Germinal center (tissue), 1 donor: ENCODE data around the gene CGB3.
"Not testable (repeated sequence)": the region's sequence is repeated elsewhere in the genome, so short reads cannot be mapped to it uniquely, and the experiment has no call there.

Experiments
- DNase-seq: peaks from one replicate; pipeline ENCODE4 v3.0.0; 2012; ENCODE audit warnings: mixed read lengths, low spot score

CGB3 gene

DNA sequence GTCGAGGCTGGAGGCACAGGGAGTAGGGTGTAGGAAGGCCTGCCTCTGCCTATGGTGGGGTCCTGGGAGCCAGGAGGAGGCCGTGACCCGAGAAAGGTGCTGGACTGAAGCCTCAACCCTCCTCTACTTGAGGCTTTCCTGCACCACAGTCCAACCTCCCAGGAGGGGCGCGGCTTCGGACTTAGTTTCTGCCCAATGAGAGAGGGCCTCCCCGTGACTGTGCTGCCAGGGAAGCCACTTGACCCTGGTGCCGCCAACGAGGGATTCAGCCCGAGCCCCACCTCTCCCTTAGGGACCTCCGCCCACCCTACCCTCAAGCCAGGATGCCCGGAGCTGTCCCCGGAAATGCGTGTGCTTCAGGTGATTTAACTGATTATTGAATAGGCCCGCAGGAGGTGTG is at the start of gene CGB3:
Gene CGB3 (minus strand): TSS at position 101 of the 400 bp plus-strand sequence. CDS start 362 bp downstream, outside the sequence.
- DNase-seq = not testable (repeated sequence)

DNA sequence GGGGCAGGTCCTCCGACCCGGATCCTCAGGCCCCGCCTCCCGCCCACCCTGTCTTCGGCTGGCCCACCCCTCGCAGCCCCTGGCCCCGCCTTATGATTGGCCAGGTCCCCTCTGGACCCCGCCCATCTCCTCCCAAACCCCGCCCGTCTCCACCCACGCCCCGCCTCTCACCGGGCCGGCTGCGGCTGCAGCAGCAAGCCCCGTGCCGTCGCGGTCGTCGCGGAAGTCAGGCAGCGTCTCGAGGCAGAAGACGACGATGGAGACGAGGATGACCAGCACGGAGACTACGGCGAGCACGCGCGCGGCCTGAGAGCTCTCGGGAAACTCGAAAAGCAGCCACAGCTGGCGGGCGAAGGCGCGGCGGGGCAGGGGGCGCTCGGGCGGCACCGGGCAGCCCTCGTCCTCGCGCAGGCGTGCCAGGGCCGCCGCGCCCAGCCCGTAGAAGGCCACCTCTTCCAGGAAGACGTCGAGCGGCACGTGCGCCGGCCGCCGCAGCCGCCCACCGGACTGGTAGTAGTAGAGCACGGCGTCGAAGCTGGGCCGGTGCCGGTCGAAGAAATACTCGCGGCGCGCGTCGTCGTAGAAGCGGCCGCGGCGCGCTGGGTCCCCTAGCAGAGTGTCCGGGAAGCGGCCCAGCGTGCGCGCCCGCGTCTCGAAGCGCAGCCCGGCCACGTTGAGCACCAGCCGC is 47.9 kb upstream of the CGB3 start:
- peak; percentile 38 for DNase-seq

DNA sequence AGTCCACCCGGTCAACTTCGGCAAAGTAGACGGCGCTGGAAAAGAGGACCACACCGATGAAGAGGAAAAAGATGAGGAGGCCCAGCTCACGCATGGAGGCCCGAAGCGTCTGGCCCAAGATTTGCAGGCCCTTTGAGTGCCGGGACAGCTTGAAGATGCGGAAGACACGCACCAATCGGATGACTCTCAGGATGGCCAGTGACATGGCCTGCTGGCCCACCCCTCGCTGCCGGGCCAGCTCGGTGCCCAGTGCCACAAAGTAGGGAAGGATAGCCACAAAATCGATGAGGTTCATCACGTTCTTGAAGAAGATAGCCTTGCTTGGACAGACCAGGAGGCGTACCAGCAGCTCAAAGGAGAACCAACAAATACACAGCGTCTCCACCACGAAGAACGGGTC is 46.3 kb upstream of the CGB3 start:
- no peak for DNase-seq

DNA sequence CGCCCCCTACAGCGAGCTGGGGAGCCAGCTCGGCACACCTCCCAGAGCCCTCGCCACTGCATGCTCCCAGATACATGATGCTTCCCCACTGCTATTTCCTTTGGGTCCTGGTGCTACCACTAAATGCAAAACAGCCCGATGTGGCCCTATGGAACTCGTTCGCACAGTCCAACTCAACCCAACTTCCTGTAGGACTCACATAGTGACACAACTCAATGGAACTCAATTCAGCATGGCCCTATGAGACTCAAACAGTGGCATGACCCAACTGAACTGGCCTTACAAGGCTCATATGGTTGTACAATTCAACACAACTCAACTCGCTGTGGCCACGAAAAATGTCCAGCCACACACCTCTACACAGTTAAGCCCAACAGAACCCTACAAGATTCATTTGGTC is 44.9 kb upstream of the CGB3 start:
- no peak for DNase-seq

DNA sequence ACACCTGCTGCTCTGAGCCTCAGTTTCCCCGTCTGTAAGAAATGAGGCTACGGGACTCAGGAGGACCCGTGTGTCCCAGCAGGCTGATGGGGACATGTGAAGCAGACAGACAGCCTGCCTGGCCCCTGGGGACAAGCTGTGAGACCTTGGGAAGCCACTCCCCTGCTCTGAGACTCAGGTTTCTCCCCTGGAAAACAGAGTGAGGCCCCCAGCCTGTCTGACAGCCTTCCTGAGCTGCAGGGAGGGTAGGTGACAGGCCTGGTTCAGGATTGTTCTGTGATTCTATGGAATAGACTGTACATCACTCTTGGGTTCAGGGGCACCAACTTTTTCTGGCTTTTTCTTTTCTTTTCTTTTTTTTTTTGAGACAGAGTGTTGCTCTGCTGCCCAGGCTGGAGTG is 43.4 kb upstream of the CGB3 start:
- DNase-seq = no peak

DNA sequence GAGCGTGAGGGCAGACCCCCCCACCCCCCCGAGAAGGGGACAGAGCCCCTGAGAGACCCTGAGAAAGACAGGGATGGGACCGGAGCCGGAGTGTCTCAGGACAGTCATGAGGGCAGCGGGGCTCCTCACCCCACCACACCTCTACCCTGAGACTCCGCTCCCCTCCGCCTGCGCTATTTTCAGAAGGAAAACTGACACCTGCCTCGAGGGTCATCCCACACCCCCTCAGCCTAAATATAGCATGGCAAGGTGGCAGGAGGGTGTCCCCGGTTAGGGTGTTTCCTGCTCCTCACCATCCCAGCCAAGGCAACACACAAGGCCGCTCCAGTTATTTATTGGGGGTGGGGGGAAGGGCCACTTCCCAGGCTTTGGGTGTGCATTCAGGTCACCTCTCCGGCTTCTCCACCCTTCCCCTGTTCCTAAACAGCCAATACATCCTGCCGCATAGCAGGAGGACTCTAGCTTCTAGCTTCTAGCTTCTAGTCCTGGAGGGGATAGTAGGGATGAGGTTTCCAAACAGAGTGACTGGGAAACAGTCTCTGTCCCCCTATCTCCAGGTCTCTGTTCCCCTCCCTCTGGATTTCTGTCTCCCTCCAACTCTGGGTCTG is 41.9 kb upstream of the CGB3 start:
- no peak for DNase-seq

DNA sequence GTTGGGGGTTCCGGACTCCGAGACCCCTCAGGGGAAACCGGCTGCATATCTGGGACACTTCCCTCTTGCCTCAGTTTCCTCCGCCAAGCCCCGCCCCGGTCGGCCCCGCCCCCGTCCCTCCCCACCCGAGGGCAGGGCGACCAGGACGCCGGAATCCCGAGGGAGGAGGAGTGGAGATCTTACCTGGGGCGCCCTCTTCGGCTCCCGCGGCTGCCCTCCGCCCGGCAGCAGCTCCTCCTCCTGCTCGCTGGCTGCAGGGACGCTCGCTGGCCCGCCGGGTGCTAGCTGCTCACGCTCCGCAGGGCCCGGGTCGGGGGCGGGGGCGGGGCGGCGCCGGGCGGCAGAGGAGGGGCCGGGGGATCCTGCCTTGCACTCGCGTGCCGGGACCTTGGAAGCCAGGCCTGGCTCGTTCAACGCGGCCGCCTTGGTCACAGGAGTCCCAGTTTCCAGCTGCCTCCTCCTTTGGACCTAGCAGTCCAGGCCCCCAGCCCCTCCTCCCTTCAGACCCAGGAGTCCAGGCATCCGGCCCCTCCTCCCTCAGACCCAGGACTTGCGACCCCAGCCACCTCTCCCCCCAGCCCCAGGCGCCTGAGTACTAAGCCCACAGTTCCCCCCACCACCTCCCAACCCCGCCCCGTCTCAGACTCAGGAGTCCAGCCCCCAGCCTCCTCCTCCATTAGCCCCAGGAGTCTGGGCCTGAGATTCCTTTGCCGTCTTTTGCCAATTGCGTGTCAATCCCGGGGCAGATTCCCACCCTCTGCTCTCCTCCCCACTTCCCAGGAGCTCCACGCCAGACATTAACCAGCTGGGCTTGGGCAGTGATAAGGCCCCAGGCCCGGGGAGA is 40.9 kb upstream of the CGB3 start, which contains the start of gene NTF4:
Gene NTF4 (minus strand): TSS at position 51 of the 844 bp plus-strand sequence. CDS start 2,821 bp downstream, outside the sequence.
- DNase-seq = no peak

DNA sequence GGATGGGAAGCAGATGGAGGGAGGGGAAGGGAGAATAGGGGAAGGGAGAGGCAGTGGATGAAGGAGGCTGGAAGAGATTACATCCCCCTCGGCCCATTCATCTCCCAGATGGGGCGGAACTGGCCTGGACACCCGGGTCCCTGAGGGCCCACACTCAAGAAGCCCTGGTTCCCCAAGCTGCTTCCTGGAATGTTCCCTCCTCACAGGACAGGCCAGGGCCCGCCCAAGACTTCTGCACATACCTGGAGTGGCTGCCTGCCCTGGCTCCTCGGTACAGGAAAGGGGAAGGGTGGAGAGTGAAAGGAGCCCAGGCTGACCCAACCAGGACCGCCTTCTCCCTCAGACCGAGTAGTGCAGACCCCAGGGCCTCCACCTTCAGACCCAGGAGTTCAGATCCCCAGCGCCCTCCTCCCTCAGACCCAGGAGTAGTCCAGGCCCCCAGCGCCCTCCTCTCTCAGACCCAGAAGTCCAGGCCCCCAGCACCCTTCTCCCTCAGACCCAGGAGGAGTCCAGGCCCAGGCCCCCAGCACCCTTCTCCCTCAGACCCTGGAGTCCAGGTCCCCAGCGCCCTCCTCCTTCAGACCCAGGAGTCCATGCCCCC is 40.0 kb upstream of the CGB3 start:
- no peak for DNase-seq

DNA sequence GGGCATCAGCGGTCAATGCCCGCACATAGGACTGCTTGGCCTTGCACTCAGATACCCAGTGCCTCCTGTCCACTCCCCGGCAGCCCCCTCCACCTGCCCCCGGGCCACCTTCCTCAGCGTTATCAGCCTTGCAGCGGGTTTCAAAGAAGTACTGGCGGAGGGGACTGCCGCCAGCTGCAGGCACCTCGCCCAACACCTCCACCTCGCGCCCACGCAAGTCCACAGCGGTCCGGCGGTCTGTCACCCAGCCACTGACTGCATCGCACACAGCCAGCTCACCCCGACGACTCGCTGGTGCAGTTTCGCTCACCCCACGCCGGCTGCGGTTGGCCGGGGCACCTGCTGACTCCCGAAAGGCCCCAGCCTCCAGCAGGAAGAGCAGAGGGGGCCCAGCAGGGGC is 37.3 kb upstream of the CGB3 start:
- DNase-seq = no peak

DNA sequence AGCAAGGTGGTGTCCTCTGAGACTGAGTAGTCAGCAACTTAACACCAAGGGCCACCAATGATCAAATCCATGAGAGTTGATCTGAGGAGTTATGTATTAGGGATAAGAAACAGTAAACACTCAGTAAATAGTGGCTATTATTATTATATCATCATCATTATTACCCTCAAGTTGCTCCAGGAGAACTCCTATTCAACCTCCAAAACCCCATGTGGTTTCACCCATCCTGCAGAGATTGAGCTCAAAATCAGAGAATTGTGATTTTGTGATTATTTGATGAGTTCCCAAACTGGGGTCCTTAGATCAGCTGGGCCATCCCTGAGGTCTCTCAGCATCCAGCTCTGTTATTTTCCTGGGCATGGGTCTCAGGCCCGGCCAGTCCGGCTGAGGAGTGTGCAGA is 36.9 kb upstream of the CGB3 start:
- DNase-seq = no peak

DNA sequence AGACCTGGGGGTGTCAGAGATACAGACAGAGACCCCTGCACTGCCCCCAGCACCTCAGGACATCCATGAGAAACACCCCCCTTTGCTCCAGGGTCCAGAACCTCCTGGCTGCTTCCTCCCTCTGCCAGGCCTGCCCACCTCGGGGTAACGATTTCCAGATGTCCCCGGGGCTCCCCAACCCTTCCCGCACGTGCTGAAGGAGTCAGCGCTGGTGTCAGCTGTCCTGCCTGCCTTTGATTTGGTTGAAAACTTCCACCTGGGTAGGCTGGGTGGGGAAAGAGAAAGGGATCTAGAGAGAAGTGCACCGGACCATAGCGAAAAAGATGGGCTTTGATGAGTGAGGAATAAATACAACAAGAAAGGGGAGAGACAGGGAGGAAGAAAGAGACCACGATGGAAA is 34.9 kb upstream of the CGB3 start:
- DNase-seq = no peak

DNA sequence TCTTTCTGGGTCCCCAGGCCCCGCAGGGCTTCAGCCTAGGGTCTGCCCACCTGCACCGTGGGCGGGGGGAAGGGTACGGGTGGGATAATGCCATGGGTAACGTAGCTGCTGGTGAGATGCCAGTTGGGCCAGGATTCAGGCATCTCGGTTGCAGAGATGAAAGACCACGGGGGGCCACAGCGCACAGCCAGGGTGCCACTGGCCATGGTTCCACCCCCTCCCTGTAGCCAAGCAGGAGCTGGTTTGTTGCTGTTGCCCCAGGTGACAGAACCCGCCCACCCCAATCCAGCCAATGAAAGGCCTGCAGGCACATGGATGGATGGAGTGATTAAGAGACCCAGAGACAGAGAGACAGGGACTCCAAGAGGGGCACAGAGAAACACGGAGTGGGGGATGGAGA is 34.4 kb upstream of the CGB3 start:
- peak; percentile 54 for DNase-seq

DNA sequence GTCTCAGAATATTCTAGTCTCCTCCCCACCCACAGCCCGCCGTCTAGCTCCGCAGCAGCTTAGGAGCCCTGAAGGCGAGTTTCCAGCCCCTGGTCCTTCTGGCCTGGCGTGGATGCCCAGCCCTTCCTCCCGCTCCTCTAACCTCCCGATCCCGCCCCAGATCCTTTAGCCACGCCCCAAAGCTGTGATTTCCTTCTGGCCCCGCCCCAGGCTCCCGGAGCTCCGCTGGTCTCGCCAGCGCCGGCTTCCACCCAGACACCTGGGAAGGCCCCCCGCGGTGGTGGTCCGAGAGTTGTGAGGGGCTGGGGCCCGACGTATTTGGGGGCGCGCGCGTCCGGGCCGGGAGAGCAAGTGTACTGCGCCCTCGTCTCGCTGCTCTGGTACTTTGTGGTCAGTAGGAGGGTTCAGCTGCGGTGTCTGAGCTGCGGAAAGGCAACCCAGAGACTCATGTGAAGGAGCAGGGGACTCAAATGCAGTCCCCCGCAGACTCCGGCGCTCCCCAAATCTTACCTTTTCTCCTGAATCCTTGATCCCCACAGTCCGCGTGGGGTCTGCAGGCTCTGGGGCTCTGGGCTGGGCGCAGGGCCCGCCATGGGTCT is 33.6 kb upstream of the CGB3 start, which contains the start of gene CGB7:
Gene CGB7 (minus strand): TSS at position 114 of the 599 bp plus-strand sequence. CDS start 2,374 bp downstream, outside the sequence.
- DNase-seq = peak; percentile 46

DNA sequence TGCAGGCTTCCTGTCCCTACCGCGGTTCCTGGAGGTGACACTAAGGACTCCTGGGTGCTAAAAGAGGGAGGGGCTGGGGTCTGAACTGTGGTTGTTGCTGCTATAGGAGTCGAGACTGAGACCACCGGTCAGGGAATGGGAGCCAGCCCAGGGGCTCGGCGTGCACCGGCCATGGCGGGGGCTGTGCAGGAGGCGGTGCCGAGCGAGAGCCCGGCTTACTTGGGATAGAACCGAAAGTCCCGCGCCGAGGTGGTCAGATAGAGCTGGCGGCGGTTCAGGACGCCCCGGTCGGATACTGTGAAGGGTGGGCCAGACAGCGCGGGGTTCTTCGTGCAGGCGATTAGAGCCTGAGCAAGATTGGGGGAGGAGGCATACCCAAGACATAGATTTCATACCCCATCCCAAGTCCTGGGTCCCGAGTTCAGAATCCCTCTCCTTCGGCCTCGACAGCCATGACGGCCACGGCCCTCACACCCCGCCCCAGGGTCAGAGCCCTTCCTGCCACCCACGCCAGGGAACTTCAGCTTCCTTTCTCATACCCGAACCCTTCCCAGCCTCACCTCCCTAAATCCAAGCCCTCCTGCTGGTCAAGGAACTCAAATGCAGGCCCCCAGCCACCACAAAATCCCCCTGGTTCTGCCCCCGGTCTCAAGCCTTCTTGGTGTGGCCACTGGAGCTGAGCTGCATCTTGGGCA is 32.9 kb upstream of the CGB3 start:
- not testable (repeated sequence) for DNase-seq

DNA sequence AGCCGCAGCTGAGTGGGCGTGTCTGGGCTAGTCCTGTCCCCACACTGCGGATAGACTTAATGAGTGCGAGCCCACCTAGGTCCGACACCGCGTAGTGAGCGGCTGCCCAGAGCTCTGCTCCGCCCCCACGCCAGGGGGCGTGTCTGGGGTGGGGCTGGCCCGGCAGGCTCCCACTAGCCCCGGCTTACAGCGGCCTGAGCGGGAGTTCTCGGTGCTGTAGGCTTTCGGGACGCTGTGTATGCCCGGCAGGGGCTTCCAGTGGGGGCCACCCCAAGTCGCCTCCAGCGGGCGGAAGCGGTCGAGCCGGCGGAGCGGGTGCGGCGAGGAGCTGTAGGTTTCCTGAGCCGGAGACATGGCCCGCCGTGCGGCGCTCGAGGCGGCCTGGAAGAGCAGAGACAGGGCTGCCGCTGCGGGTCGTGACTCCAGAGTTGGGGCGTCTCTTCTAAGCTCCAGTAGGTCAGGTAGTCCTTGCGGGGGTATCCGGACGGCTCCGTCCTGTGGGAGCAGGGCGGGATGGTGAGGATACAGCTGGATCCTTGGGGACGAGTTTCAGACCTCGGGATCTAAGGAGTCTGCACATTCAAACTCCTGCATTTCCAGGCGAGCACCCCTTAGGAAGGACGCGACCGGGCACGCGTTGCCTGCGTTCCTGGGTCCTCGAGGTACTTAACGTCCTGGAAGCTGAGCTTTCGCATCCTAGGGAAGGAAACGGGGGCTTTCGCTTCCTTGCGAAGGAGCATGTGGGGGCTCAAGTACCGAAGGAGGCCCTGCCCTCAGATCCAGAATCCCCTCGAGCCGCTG is 32.2 kb upstream of the CGB3 start:
- peak; percentile 80 for DNase-seq

DNA sequence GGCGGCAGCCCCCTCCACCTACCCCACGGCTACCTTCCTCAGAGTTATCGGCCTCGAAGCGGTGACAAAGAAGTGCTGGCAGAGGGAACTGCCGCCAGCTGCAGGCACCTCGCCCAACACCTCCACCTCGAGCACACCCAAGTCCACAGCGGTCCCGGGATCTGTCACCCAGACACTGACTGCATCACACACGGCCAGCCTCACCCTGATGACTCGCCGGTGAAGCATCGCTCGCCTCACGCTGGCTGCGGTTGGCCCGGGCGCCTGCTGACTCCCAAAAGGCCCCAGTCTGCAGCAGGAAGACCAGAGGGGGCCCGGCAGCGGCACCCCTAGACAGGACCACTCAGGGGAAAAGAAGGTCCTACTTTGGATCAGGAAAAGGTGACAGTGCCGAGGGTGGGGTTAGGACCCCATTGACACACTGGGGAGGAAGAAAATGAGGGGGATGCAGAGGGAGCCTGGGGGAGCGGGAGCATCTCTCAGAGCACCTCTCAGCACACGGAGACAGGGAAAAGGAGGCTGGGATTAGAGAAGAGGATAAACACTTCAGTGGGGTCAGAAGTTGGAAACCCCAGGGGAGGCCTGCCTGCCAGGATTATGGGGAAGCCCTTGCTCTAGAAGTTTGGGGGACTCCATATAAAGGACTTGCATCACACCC is 26.4 kb upstream of the CGB3 start:
- not testable (repeated sequence) for DNase-seq

DNA sequence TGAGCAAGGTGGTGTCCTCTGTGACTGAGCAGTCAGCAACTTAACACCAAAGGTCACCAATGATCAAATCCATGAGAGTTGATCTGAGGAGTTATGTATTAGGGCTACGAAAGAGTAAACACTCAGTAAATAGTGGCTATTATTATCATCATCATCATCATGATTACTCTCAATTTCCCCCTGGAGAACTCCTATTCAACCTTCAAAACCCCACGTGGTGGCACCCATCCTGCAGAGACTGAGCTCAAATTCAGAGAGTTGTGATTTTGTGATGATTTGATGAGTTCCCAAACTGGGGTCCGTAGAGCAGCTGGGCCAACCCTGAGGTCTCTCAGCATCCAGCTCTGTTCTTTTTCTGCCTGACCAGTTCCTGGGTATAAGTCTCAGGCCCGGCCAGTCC is 25.7 kb upstream of the CGB3 start:
- not testable (repeated sequence) for DNase-seq

DNA sequence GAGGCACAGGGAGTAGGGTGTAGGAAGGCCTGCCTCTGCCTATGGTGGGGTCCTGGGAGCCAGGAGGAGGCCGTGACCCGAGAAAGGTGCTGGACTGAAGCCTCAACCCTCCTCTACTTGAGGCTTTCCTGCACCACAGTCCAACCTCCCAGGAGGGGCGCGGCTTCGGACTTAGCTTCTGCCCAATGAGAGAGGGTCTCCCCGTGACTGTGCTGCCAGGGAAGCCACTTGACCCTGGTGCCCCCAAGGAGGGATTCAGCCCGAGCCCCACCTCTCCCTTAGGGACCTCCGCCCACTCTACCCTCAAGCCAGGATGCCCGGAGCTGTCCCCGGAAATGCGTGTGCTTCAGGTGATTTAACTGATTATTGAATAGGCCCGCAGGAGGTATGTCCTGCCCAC is 24.9 kb upstream of the CGB3 start, which contains the start of gene CGB8:
Gene CGB8 (minus strand): TSS at position 101 of the 400 bp plus-strand sequence. CDS start 372 bp downstream, outside the sequence.
- not testable (repeated sequence) for DNase-seq

DNA sequence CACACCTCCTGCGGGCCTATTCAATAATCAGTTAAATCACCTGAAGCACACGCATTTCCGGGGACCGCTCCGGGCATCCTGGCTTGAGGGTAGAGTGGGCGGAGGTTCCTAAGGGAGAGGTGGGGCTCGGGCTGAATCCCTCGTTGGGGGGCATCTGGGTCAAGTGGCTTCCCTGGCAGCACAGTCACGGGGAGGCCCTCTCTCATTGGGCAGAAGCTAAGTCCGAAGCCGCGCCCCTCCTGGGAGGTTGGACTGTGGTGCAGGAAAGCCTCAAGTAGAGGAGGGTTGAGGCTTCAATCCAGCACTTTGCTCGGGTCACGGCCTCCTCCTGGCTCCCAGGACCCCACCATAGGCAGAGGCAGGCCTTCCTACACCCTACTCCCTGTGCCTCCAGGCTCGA is 19.4 kb upstream of the CGB3 start, which contains the start of gene CGB5:
Gene CGB5 (plus strand): TSS at position 301 of the 400 bp plus-strand sequence. CDS start 362 bp downstream, outside the sequence.
- DNase-seq = not testable (repeated sequence)
